Globus pallidus (tissue), 1 donor: ENCODE data around the gene METAP2.
"Not testable (repeated sequence)": the region's sequence is repeated elsewhere in the genome, so short reads cannot be mapped to it uniquely, and the experiment has no call there.

ENCODE experiments used
- DNase-seq: peaks from one replicate; pipeline ENCODE4 v3.0.0-alpha.2; 2015; ENCODE audit warnings: low spot score

Gene METAP2

GRCh38 chr12:95462551-95462950, 11.4 kb upstream of the METAP2 start:
- no peak for DNase-seq

- no peak for DNase-seq
Observed at GRCh38 chr12:95463050-95463449, 10.9 kb upstream of the METAP2 start.

DNA sequence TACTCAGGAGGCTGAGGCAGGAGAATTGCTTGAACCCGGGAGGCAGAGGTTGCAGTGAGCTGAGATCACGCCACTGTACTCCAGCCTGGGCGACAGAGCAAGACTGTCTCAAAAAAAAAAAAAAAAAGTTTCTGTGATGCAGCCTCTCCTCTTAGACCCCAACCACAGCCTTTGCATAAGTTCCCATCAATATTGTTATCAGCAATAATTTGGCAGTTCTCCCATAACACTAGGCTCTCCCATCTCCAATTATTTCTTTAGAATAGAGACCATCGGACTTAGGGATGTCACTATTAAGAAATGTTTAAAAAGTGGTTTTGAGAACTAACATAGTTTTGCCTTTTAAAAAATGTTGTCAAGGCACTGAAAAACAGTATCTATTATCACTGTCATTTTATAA, 10.2 kb upstream of the METAP2 start:
- DNase-seq = not testable (repeated sequence)

- no peak for DNase-seq
Observed at GRCh38 chr12:95465275-95465674, 8.7 kb upstream of the METAP2 start.

- no peak for DNase-seq
Observed at GRCh38 chr12:95470300-95470699, 3.7 kb upstream of the METAP2 start.

- no peak for DNase-seq
Observed at GRCh38 chr12:95473231-95473883, 595 bp upstream of the METAP2 start.

DNA sequence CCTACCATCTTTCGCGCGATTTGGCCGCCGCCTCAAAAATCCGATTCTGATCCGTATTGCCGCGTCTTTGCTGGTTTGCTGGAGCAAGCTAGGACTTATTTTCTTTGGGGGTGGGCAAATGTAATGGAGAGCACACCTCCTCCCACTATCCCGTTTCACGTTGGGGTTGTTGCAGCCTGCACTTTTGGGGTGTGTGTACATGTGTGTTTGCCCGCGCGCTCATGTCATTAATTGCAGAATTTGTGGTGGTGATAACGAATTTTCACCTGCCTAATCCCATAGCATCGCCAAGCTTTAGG, 657 bp downstream of the METAP2 start:
- DNase-seq = no peak

DNA sequence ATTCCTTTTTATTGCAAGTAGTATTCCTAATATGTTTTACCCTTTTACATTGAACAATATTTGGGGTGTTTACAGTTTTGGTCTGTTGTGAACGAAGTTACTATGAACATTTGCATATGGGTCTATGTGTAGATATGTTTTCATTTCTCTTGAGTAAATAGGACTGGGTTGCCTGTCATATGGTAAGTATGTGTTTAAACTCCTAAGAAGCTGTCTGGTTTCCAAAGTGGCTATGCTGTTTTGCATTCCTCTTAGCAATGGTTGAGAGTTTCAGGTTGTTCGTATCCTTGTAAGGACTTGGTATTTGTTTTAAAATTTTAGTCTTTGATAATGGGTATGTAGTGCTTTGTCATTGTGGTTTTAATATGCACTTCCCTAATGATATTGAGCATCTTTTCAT, 6.3 kb downstream of the METAP2 start:
- no peak for DNase-seq

- DNase-seq = no peak
Observed at GRCh38 chr12:95481072-95481471, 7.1 kb downstream of the METAP2 start.

DNA sequence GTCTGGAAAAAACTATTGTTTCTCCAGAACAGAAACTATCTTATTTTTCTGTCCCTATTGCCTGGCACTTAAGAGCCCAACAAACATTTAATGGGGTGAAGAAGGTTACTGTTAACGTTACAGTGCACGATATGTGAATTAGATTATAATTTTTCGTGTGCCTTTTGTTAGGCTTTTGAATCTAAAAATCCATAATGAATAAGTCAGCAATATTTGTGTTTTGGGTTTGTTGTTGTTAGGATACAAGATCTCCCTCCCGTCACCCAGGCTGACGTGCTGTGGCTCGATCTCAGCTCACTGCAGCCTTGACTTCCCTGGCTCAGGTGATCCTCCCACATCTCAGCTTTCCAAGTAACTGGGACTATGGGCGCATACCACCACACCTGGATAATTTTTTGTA, 7.9 kb downstream of the METAP2 start:
- no peak for DNase-seq

GRCh38 chr12:95482564-95482963, 8.6 kb downstream of the METAP2 start:
- not testable (repeated sequence) for DNase-seq

DNA sequence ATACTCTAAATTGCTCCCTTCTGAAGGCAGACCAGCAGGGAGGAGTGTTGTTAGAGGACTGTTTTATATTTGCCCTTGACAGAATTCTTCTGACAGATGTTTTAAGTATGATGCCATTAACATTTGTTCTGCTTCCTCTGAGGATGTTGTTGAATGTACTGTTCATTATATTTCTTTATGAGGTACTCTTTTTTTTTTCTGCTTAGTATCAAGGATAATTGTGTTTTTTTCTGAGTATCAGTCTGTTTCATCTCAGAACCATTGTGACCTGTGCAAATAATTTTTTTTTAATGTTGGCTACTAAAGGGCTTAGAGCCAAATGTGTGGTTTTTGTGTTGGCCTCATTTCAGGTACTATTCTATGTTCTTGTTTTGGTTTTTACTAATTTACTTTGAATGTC, 10.6 kb downstream of the METAP2 start:
- no peak for DNase-seq

DNA sequence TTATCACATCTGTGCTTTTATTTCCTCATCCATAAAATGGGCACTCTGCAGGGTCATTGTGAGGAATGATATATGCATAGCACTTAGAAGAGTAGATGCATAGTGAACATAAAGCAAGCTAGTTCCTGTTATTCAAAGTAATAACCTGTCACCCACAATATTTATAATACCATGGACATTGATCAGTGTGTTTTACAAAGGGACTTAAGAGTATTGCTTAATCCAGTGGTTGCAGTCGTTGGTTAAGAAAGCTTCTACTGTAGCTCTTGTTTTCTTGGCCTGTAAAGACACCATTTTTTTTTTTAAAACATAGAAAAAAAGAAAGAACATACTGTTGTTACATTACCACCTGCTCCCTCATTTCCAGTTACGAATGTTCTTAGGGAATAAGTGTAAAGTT, 13.1 kb downstream of the METAP2 start:
- no peak for DNase-seq

DNA sequence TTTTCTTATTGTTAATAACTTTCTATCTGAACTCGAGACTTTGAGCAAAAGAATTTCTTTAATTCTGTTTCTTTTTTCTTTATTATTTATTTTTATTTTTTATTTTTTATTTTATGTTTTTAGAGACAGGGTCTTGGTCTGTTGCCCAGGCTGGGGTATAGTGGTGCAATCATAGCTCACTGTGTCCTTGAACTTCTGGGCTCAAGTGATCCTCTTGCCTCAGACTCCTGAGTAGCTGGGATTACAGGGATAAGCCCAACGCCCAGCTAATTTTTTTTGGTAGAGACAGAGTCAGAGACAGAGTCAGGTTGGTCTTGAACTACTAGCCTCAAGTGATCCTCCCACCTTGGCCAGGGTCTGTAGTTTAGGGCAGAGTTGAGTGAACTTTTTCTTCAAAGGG, 18.5 kb downstream of the METAP2 start:
- no peak for DNase-seq

GRCh38 chr12:95494888-95495287, 20.9 kb downstream of the METAP2 start:
- no peak for DNase-seq

DNA sequence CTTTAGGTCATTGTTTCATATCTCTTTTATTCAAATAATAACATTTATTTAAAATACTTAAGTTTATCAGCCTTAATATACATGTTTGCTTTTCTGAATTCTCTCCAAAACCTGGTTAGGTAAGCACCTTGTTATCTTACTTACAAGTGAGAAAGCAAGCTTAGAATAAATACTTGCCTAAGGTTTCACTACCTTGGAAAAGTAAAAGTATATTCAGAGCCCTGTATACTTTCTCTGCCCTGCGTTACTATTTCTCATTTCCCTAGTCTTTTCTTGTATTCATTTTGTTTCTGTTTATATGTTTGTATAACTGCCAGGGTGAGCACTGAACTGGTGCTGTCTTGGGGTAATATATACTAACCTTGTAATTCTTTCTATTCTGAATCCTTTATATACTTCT, 21.5 kb downstream of the METAP2 start:
- DNase-seq = no peak

DNA sequence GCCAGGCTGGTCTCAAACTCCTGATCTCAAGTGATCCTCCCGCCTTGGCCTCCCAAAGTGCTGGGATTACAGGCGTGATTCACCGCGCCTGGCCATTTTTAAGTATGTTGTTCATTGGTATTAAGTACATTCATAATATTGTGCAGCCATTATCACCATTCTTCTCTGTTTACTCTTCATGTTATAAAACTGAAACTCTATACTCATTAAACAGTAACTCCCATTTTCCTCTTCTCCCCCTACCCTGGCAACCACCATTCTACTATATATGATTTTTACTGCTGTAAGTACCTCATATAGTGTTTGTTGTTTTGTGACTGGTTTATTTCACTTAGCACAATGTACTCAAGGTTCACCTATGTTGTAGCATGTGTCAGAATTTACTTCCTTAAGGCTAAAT, 23.1 kb downstream of the METAP2 start:
- no peak for DNase-seq

GRCh38 chr12:95498968-95499367, 25.0 kb downstream of the METAP2 start:
- DNase-seq = no peak

DNA sequence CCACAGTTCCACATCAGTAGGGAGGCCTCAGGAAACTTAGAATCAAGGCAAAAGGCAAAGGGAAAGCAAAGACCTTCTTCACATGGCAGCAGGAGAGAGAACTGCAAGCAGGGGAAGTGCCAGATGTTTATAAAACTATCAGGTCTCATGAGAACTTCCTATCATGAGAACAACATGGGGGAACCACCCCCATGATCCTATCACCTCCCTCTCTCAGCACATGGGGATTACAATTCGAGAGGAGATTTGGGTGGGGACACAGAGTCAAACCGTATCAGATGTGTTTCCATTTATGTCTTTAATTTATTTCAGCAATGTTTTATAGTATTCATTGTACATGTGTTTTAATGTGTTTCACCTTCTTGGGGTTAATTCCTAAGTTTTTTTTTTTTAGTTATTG, 25.8 kb downstream of the METAP2 start:
- DNase-seq = no peak

- no peak for DNase-seq
Observed at GRCh38 chr12:95504140-95504539, 30.2 kb downstream of the METAP2 start.

DNA sequence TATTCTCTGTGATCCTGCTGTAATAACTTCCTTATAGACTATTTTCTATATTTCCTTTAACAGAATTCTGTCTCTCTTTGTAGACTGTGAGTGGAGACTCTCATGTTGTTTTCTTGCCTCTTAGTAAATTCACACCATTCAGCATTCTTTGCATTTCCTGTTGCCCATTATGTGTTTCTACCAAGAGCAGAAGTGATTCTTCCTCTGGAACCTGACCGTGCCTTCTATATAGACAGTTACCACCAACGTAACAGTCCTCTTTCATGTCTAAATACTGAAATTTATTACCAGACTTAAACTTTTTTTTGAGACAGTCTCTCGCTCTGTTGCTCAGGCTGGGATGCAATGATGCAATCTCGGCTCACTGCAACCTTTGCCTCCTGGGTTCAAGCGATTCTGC, 31.1 kb downstream of the METAP2 start:
- DNase-seq = no peak

- DNase-seq = no peak
Observed at GRCh38 chr12:95506707-95507523, 33.0 kb downstream of the METAP2 start.

GRCh38 chr12:95509300-95509699, 35.3 kb downstream of the METAP2 start:
- no peak for DNase-seq

DNA sequence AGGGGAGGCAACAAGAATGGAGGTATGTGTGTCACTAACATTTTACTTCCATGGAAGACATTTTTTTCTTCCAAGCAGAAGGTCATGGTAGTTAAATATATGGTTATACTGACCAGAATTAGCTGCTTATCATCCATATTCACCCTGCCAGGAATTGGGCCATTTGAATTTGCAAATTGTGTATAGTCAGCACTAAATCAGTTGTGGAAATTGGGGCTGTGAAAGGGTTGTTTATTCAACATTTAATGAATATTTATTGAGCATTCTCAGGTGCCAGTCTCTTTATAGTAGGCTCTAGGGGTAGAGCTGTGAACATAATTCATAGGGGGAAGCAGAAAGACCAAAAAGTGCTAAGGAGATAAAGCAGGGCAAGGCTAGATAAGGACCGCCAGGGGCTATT, 38.0 kb downstream of the METAP2 start:
- DNase-seq = no peak
